DND-41 (cell line): ENCODE results near the gene EPB41L4A.

Source experiments
- EZH2 ChIP-seq: IDR thresholded peaks from 3 replicates; pipeline ENCODE4 v1.6.1; 2012; ENCODE audit warnings: borderline replicate concordance, low read depth, mild to moderate bottlenecking, moderate library complexity, low read length, inconsistent platforms; ENCODE audit not compliant: severe bottlenecking
- TF ChIP-seq, protein P1 (sequence below): IDR thresholded peaks from 2 replicates; pipeline ENCODE4 v1.5.1; 2012; ENCODE audit warnings: borderline replicate concordance, low read length, moderate library complexity, mild to moderate bottlenecking; ENCODE audit not compliant: poor library complexity, severe bottlenecking; ENCODE audit errors: extremely low read depth

GRCh38 chr5:112316006-112316405 lies 103.1 kb downstream of the EPB41L4A start:
- TF ChIP-seq, protein P1, sequence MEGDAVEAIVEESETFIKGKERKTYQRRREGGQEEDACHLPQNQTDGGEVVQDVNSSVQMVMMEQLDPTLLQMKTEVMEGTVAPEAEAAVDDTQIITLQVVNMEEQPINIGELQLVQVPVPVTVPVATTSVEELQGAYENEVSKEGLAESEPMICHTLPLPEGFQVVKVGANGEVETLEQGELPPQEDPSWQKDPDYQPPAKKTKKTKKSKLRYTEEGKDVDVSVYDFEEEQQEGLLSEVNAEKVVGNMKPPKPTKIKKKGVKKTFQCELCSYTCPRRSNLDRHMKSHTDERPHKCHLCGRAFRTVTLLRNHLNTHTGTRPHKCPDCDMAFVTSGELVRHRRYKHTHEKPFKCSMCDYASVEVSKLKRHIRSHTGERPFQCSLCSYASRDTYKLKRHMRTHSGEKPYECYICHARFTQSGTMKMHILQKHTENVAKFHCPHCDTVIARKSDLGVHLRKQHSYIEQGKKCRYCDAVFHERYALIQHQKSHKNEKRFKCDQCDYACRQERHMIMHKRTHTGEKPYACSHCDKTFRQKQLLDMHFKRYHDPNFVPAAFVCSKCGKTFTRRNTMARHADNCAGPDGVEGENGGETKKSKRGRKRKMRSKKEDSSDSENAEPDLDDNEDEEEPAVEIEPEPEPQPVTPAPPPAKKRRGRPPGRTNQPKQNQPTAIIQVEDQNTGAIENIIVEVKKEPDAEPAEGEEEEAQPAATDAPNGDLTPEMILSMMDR: no peak
- TF ChIP-seq EZH2: no peak
